IMR-90 (cell line): ENCODE results near the gene LAMA4.

Experiments
- BHLHE40 ChIP-seq: fragments of 150-350 bp; IDR thresholded peaks from 2 replicates; pipeline ENCODE4 v1.6.1; 2016; ENCODE audit warnings: mild to moderate bottlenecking, low read depth, low read length
- CEBPB ChIP-seq: IDR thresholded peaks from 2 replicates; pipeline ENCODE4 v1.6.1; 2012; ENCODE audit warnings: low read depth, low read length, improper control_type of control experiment
- CTCF ChIP-seq: conservative IDR thresholded peaks from 2 replicates; pipeline ENCODE4 v1.5.1; 2012; ENCODE audit warnings: mild to moderate bottlenecking, low read depth, low read length, improper control_type of control experiment
- FOS ChIP-seq: fragments of 150-350 bp; IDR thresholded peaks from 2 replicates; pipeline ENCODE4 v1.6.1; 2016; ENCODE audit warnings: low read depth, low read length
- MAFK ChIP-seq: IDR thresholded peaks from 2 replicates; pipeline ENCODE4 v1.6.1; 2012; ENCODE audit warnings: low read depth, low read length, improper control_type of control experiment
- MAZ ChIP-seq: IDR thresholded peaks from 2 replicates; pipeline ENCODE4 v1.6.1; 2012; ENCODE audit warnings: low read depth, mild to moderate bottlenecking, low read length, improper control_type of control experiment, moderate library complexity, borderline replicate concordance
- MXI1 ChIP-seq: IDR thresholded peaks from 2 replicates; pipeline ENCODE4 v1.6.1; 2012; ENCODE audit warnings: low read depth, mild to moderate bottlenecking, low read length, moderate library complexity, borderline replicate concordance
- NFE2L2 ChIP-seq: fragments of 150-350 bp; IDR thresholded peaks from 2 replicates; pipeline ENCODE4 v1.6.1; 2016; ENCODE audit warnings: low read depth, mild to moderate bottlenecking, low read length
- POLR2A ChIP-seq: IDR thresholded peaks from 2 replicates; pipeline ENCODE4 v1.6.1; 2012; ENCODE audit warnings: mild to moderate bottlenecking, low read depth, low read length
- RAD21 ChIP-seq: IDR thresholded peaks from 2 replicates; pipeline ENCODE4 v1.6.1; 2012; ENCODE audit warnings: low read length, improper control_type of control experiment
- RCOR1 ChIP-seq: IDR thresholded peaks from 2 replicates; pipeline ENCODE4 v1.6.1; 2012; ENCODE audit warnings: mild to moderate bottlenecking, low read length, improper control_type of control experiment; ENCODE audit not compliant: insufficient replicate concordance
- SMC3 ChIP-seq: fragments of 150-350 bp; IDR thresholded peaks from 2 replicates; pipeline ENCODE4 v1.6.1; 2016; ENCODE audit warnings: low read depth, mild to moderate bottlenecking, antibody characterized with exemption, low read length, moderate library complexity
- TF ChIP-seq, protein P1 (sequence below): fragments of 150-350 bp; IDR thresholded peaks from 2 replicates; pipeline ENCODE4 v1.6.1; 2017; ENCODE audit warnings: mild to moderate bottlenecking, antibody characterized with exemption, low read length, low read depth

DNA sequence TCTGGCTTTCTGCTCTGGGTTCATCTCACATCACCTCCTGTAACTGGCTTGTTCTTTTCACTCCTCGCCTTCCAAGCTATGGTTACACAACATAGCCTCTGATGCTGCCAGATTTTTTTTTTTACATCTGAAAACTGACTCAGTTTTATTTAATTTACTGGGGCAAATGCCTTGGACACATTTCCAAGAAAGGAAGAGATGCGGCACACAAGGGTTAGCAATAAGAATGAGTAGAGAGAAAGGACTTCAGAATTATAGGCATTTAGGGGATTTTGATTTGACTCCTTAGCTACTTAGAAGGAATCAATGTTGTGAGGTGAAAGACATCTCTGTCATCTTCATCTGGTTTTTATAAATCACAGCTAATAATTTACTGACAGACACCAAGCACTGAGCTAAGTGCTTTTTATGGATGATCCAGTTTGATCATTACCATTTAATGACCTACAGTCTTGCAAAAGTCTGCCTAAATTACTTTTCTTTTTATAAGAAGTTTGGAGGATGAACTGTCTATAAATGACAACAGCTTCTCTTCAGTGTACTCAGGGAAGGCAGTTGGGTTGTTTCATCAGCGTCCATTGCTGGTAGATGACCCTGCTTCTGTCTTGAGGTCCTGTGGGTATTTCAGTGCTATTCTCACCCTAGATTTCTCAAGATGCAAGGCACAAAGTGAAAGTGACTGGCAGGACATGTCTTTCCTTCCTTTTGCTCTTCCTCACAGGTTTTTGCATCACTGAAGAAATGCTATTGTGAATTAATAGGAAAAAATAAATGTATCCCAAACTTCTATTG is 31.1 kb downstream of the LAMA4 start:
- TF ChIP-seq POLR2A = no peak
- no peak for TF ChIP-seq SMC3
- TF ChIP-seq CTCF = no peak
- TF ChIP-seq CEBPB = peak; percentile 94
- TF ChIP-seq, protein P1, sequence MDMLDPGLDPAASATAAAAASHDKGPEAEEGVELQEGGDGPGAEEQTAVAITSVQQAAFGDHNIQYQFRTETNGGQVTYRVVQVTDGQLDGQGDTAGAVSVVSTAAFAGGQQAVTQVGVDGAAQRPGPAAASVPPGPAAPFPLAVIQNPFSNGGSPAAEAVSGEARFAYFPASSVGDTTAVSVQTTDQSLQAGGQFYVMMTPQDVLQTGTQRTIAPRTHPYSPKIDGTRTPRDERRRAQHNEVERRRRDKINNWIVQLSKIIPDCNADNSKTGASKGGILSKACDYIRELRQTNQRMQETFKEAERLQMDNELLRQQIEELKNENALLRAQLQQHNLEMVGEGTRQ = no peak
- no peak for TF ChIP-seq BHLHE40
- peak; percentile 2; the same call in 1 of the 2 replicates for TF ChIP-seq NFE2L2
- no peak for TF ChIP-seq FOS
- TF ChIP-seq RAD21 = no peak
- TF ChIP-seq MXI1 = no peak
- TF ChIP-seq MAZ = no peak
- no peak for TF ChIP-seq RCOR1
- no peak for TF ChIP-seq MAFK
